ENCODE data around the gene ZFP62.

The ZFP62 gene

DNA sequence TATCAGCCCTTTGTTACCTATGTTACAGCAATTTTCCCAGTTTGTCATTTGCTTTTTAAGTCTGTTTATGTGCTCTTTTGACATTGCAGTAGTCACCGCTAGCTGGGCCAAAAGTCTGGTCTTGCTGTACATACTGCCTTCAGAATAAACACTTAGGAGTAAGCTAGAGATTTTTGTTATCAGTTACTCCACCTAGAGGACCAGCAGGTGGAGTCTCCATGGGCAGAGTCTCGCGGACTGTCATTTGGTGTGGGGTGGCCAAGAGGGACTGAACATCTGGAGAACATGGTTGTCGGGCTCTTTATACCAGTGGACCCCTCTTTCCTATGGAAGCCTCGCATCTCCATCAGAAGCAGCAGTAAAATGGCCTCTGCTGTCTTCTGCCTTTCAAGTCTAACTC, 47.7 kb downstream of the ZFP62 start:
- TF ChIP-seq MAX (IDR thresholded peaks at IDR 0.05) (no peak), TCF12 (IDR thresholded peaks at IDR 0.05; ENCODE audit: low read depth) (no peak), REST (IDR thresholded peaks at IDR 0.05; ENCODE audit: low read depth) (no peak), TAF1 (IDR thresholded peaks at IDR 0.05; ENCODE audit: low read depth) (no peak), TEAD4 (IDR thresholded peaks at IDR 0.05) (no peak), FOXM1 (IDR thresholded peaks at IDR 0.05; ENCODE audit: borderline replicate concordance, low read depth) (no peak), NFIC (IDR thresholded peaks at IDR 0.05) (no peak), EGR1 (IDR thresholded peaks at IDR 0.05) (no peak), RAD21 (IDR thresholded peaks at IDR 0.05; ENCODE audit: low read depth) (no peak)

DNA sequence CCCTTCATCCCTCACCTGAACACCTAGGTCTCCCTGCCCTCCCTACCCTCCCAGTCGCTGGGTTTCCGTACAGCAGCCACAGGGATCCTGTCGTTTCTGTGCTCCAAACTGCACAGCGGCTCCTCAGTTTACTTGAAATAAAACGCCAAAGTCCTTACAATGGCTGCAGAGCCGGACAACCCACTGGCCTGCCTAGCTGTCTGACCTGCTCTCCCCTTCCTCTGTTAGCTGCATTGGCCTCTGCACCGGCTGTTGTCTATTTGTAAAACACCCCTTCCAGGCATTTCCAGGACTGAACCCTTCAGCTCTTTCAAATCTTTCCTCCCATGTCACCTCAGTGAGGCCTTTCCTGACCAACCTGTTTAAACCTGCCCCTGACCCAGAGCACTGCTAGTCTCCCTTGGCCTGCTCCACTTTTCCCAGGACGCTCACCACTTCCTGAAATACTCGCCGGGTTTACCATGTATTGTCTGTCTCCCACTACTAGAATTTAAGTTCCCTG, 49.4 kb downstream of the ZFP62 start:
- TF ChIP-seq MAX (IDR thresholded peaks at IDR 0.05) (no peak), CREB1 (IDR thresholded peaks at IDR 0.05; ENCODE audit: low read depth) (no peak), EGR1 (IDR thresholded peaks at IDR 0.05) (no peak), FOXM1 (IDR thresholded peaks at IDR 0.05; ENCODE audit: borderline replicate concordance, low read depth) (no peak), CEBPB (IDR thresholded peaks at IDR 0.05) (no peak), EP300 (IDR thresholded peaks at IDR 0.05; ENCODE audit: borderline replicate concordance) (no peak), RAD21 (IDR thresholded peaks at IDR 0.05; ENCODE audit: low read depth) (no peak)

- no peak for TF ChIP-seq NFIC (IDR thresholded peaks at IDR 0.05)
- 0 out of 2 replicates have a peak, but pooled peaks have one; percentile 38 for TF ChIP-seq TAF1 (IDR thresholded peaks at IDR 0.05; ENCODE audit: low read depth)
- no peak for TF ChIP-seq FOXM1 (IDR thresholded peaks at IDR 0.05; ENCODE audit: borderline replicate concordance, low read depth)
- TF ChIP-seq EGR1 (IDR thresholded peaks at IDR 0.05): 0 out of 2 replicates have a peak, but pooled peaks have one; percentile 0
These were observed 50.0 kb downstream of the ZFP62 start for GRCh38 chr5:180810959-180811622.

GRCh38 chr5:180810210-180810958, 50.7 kb downstream of the ZFP62 start:
- TF ChIP-seq ZBTB7A (IDR thresholded peaks at IDR 0.05; ENCODE audit: low read depth): no peak
- TF ChIP-seq EGR1 (IDR thresholded peaks at IDR 0.05): 0 out of 2 replicates have a peak, but pooled peaks have one; percentile 3
- TF ChIP-seq MAX (IDR thresholded peaks at IDR 0.05): peak; percentile 73
- TF ChIP-seq CREB1 (IDR thresholded peaks at IDR 0.05; ENCODE audit: low read depth): no peak
- TF ChIP-seq TAF1 (IDR thresholded peaks at IDR 0.05; ENCODE audit: low read depth): peak; percentile 65
- no peak for TF ChIP-seq NFIC (IDR thresholded peaks at IDR 0.05)
- no peak for TF ChIP-seq RAD21 (IDR thresholded peaks at IDR 0.05; ENCODE audit: low read depth)
- TF ChIP-seq EP300 (IDR thresholded peaks at IDR 0.05; ENCODE audit: borderline replicate concordance): peak; percentile 25; the same call in 1 of the 2 replicates
- TF ChIP-seq USF1 (IDR thresholded peaks at IDR 0.05): no peak
- TF ChIP-seq YY1 (IDR thresholded peaks at IDR 0.05; ENCODE audit: low read depth): 0 out of 2 replicates have a peak, but pooled peaks have one; percentile 9

- no peak for TF ChIP-seq RAD21 (IDR thresholded peaks at IDR 0.05; ENCODE audit: low read depth)
- no peak for TF ChIP-seq TAF1 (IDR thresholded peaks at IDR 0.05; ENCODE audit: low read depth)
- TF ChIP-seq ZBTB7A (IDR thresholded peaks at IDR 0.05; ENCODE audit: low read depth): peak; percentile 77
- peak; percentile 81 for TF ChIP-seq USF1 (IDR thresholded peaks at IDR 0.05)
- TF ChIP-seq NFIC (IDR thresholded peaks at IDR 0.05): no peak
- peak; percentile 18; the same call in 1 of the 2 replicates for TF ChIP-seq MAX (IDR thresholded peaks at IDR 0.05)
- no peak for TF ChIP-seq REST (IDR thresholded peaks at IDR 0.05; ENCODE audit: low read depth)
- TF ChIP-seq TEAD4 (IDR thresholded peaks at IDR 0.05): peak; percentile 51; the same call in 1 of the 2 replicates
These were observed 51.5 kb downstream of the ZFP62 start for GRCh38 chr5:180809403-180810209.
